ENCODE measurements around the gene ZGRF1.
"Not testable (repeated sequence)": the region's sequence is repeated elsewhere in the genome, so short reads cannot be mapped to it uniquely, and the experiment has no call there.

ZGRF1 gene

DNA sequence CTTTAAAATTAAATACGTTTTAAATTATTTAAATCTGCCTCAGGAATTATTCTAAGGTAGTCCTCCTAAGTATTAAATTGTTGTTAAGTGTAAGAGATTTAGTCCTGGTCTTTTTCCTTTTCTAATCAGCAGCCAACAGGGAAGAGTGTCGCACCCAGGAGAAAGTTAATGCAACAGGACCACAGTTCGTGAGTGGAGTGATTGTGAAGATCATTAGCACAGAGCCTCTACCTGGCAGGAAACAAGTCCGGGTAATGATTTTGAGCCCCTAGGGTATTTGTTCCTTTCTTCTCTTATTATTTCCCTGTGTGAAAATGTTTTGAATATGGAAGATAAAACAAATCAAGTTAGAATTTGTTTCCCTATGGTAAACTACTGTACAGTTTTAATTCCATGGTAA is 13.6 kb upstream of the ZGRF1 start:
- no peak for TF ChIP-seq CTCF (IDR thresholded peaks at IDR 0.05; ENCODE audit: low read depth, low read length)
- no peak overlapping the region for H3K4me3 ChIP-seq (replicated peaks in 1 of 2; ENCODE audit: low read depth in 2 of 2, low read length in 2 of 2)
- no peak for DNase-seq (ENCODE audit: low read depth in 2 of 2)

DNA sequence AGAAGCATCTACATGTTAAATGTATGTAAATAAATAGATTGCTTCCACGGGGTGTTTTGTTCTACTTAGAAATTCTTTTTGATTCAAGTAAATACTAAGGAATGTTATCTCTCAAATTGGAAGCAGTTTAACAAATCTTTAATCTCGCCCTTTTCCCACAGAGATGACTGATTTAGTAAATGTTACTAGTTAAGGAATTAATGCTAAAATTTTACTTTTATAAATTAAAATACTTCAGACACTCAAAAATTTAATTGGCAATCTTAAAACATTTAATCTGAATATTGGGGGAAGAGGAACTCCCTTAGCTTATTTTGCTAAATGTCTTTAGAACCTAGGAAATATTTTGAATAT is 12.3 kb upstream of the ZGRF1 start:
- DNase-seq (ENCODE audit: low read depth in 2 of 2), result no peak
- no peak overlapping the region for H3K4me3 ChIP-seq (replicated peaks in 1 of 2; ENCODE audit: low read depth in 2 of 2, low read length in 2 of 2)
- no peak for TF ChIP-seq CTCF (IDR thresholded peaks at IDR 0.05; ENCODE audit: low read depth, low read length)

DNA sequence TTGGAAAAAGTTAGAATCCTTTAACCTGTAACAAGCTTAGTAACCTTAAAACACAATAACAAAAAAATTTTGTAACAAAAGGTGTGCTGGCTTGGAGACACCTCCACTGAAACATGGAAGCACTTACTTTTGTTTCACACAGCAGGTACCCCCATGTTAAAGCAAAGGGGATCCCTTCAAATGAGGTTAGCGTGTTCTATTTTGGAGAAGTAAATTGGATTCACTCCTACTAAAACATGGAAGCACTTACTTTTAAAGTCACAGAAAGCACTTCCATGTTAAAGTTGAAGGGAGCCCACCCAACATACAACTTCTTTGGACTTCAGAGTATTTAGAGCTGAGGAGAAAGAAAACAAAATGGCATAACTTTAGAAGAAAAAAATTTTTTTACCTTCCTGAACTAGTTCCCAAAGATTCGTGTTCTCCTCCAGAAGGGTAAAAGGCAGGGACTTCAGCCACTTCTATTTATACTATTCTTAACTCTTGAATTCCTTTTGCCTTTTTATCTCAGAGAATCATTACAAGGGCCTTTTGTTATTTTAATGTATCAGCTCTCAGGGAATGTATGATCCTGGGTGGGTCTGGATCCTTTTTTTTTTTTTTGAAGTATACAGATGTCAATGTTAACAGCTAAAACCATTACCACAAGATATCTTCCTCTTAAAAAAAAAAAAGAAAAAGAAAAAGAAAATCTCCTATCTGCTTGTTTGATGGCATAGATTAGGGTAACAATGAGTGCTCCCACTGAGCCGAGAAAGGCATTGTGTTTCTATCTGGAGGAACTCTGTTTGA is 11.8 kb upstream of the ZGRF1 start:
- no peak overlapping the region for H3K4me3 ChIP-seq (replicated peaks in 1 of 2; ENCODE audit: low read depth in 2 of 2, low read length in 2 of 2)
- TF ChIP-seq CTCF (IDR thresholded peaks at IDR 0.05; ENCODE audit: low read depth, low read length), result no peak
- DNase-seq (ENCODE audit: low read depth in 2 of 2), result peak in 1 of 2 donors; percentile 14

DNA sequence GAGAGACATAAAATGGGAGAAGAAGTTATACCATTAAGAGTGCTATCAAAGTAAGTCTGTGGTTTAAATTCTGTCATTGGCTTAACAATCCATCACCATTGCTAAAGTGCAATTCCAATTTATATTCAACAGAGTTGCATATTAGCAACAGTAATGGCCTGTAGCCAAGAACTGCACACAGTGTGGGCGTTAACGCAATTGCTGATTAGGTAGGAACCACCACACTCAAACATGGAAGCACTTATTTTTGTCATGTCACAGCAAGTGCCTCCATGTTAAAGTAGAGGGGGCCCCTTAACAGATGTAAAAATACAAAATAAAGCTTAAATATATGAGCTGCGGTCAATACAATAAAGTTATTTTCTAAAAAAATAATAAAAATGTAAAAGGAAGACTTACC is 11.1 kb upstream of the ZGRF1 start:
- no peak for TF ChIP-seq CTCF (IDR thresholded peaks at IDR 0.05; ENCODE audit: low read depth, low read length)
- H3K4me3 ChIP-seq (replicated peaks in 1 of 2; ENCODE audit: low read depth in 2 of 2, low read length in 2 of 2), result no peak overlapping the region
- no peak for DNase-seq (ENCODE audit: low read depth in 2 of 2)

DNA sequence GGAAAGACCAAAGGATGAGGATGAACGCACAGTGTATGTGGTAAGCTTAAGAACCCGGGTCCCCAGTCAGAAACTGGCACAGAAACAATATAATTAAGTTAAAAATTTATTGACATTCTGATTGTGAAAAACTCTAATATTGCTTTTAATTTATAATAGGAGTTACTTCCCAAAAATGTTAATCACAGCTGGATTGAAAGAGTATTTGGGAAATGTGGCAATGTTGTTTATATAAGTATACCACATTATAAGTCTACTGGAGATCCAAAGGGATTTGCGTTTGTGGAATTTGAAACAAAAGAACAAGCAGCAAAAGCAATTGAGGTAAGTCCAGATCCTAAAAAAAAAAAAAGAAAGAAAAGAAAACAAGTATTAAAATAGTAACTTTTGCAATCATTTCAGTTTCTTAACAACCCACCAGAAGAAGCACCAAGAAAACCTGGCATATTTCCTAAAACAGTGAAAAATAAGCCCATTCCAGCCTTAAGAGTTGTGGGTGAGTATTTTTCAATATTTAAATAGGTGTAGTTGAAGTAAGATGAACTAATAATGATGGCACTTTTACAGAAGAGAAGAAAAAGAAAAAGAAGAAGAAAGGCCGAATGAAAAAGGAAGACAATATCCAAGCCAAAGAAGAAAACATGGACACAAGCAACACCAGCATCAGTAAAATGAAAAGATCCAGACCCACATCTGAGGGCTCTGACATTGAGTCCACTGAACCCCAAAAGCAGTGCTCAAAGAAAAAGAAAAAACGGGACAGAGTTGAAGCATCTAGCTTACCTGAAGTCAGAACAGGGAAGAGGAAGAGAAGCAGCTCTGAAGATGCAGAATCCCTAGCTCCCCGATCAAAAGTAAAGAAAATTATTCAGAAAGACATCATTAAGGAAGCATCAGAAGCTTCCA is 10.2 kb upstream of the ZGRF1 start:
- DNase-seq (ENCODE audit: low read depth in 2 of 2), result no peak
- TF ChIP-seq CTCF (IDR thresholded peaks at IDR 0.05; ENCODE audit: low read depth, low read length), result no peak
- no peak overlapping the region for H3K4me3 ChIP-seq (replicated peaks in 1 of 2; ENCODE audit: low read depth in 2 of 2, low read length in 2 of 2)

DNA sequence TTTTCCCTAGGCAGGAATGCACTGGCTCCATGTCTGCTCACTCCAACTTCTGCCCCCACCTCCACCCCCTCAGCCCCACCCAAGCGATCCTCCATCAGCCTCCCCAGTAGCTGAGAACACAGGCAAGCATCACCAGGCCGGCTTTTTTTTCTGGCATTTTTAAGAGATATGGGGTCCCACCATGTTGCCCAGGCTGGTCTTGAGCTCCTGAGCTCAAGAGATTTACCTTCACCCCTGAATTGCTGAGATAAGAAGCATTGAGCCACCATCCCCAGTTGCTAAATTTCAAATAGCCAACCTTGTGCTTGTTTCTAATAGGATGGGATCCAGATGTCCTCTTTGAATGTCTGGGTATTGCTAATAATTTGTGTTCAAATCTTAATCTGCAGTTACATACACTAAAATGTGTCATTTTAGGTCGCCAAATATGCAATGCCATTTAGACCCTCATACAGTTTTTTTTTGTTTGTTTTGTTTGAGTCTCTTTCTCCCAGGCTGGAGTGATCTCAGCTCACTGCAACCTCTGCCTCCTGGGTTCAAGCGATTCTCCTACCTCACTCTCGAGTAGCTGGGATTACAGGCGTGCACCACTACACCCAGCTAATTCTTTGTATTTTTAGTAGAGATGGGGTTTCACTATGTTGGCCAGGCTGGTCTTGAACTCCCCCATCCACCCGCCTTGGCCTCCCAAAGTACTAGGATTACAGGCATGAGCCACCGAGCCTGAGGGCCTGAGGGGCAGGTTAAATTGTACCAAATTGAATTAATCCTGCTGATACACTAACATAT is 9.0 kb upstream of the ZGRF1 start:
- no peak overlapping the region for H3K4me3 ChIP-seq (replicated peaks in 1 of 2; ENCODE audit: low read depth in 2 of 2, low read length in 2 of 2)
- TF ChIP-seq CTCF (IDR thresholded peaks at IDR 0.05; ENCODE audit: low read depth, low read length), result no peak
- DNase-seq (ENCODE audit: low read depth in 2 of 2), result no peak

DNA sequence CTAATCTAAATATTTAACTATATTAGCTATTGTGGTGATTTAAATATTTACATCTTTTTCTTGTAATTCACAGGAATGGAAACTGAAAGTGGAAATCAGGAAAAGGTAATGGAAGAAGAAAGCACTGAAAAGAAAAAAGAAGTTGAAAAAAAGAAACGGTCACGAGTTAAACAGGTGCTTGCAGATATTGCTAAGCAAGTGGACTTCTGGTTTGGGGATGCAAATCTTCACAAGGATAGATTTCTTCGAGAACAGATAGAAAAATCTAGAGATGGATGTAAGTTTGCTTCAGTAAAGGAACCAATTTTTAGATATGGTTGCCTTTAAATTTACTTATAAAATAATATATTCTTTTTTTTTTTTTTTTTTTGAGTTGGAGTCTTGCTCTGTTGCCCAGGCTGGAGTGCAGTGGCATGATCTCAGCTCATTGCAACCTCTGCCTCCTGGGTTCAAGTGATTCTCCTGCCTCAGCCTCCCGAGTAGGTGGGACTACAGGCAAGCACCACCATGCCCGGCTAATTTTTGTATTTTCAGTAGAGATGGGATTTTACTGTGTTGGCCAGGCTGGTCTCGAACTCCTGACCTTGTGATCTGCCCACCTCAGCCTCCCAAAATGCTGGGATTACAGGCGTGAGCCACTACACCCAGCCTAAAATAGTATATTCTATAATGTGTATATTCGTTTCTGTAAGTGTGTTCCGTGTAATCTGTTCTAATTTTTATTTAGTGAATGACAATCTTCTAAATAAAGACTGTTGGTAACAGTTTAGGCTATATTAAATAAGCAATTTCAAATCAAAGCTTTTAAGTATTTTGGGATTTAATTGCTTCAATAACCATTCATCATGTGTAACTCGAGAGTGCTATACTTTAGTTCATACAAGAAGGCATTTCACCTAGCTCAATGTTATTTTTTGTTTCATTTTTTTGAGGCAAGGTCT is 8.2 kb upstream of the ZGRF1 start:
- not testable (repeated sequence) for DNase-seq (ENCODE audit: low read depth in 2 of 2); H3K4me3 ChIP-seq (replicated peaks in 1 of 2; ENCODE audit: low read depth in 2 of 2, low read length in 2 of 2)

Measured in cardiac fibroblast (primary cell).